ENCODE data around the gene STK33.

Gene STK33

GRCh38 chr11:8356216-8356615 lies 237.8 kb downstream of the STK33 start:
- H3K36me3 ChIP-seq = no peaks in the 10 kb centered on the region
- no peak overlapping the region for H3K4me3 ChIP-seq (ENCODE audit: low read depth, low read length)
- no peaks in the 10 kb centered on the region for H3K27me3 ChIP-seq (ENCODE audit: insufficient read depth, low read depth, severe bottlenecking)
- no peak overlapping the region for H3K27ac ChIP-seq
- no peaks in the 10 kb centered on the region for H3K9me3 ChIP-seq (ENCODE audit: severe bottlenecking)
- DNase-seq = no peak
- no peak for TF ChIP-seq CTCF (IDR thresholded peaks at IDR 0.05; ENCODE audit: low read depth, low read length)

- TF ChIP-seq CTCF (IDR thresholded peaks at IDR 0.05; ENCODE audit: low read depth, low read length) = no peak
- Histone ChIP-seq H3K9me3 (ENCODE audit: severe bottlenecking) (no peaks in the 10 kb centered on the region), H3K27ac (no peak overlapping the region), H3K4me3 (ENCODE audit: low read depth, low read length) (no peak overlapping the region), H3K36me3 (no peaks in the 10 kb centered on the region), H3K27me3 (ENCODE audit: insufficient read depth, low read depth, severe bottlenecking) (no peaks in the 10 kb centered on the region)
- no peak for DNase-seq
Measured at GRCh38 chr11:8355416-8355742, 238.6 kb downstream of the STK33 start.

- H3K27ac ChIP-seq = peak overlapping the region; percentile 67
- peak; percentile 47 for TF ChIP-seq CTCF (IDR thresholded peaks at IDR 0.05; ENCODE audit: low read depth, low read length)
- peak; percentile 68 for DNase-seq
- H3K4me3 ChIP-seq (ENCODE audit: low read depth, low read length) = peak overlapping the region; percentile 29
- H3K36me3 ChIP-seq = no peaks in the 10 kb centered on the region
- H3K9me3 ChIP-seq (ENCODE audit: severe bottlenecking) = no peaks in the 10 kb centered on the region
- H3K27me3 ChIP-seq (ENCODE audit: insufficient read depth, low read depth, severe bottlenecking) = no peaks in the 10 kb centered on the region
Measured at GRCh38 chr11:8354622-8355415, 239.2 kb downstream of the STK33 start.

- TF ChIP-seq CTCF (IDR thresholded peaks at IDR 0.05; ENCODE audit: low read depth, low read length) = no peak
- Histone ChIP-seq H3K9me3 (ENCODE audit: severe bottlenecking) (no peaks in the 10 kb centered on the region), H3K27ac (no peak overlapping the region), H3K4me3 (ENCODE audit: low read depth, low read length) (no peak overlapping the region), H3K27me3 (ENCODE audit: insufficient read depth, low read depth, severe bottlenecking) (no peaks in the 10 kb centered on the region), H3K36me3 (no peaks in the 10 kb centered on the region)
- DNase-seq = no peak
Measured at GRCh38 chr11:8352876-8353505, 241.0 kb downstream of the STK33 start.

- DNase-seq = no peak
- Histone ChIP-seq H3K36me3 (no peaks in the 10 kb centered on the region), H3K4me3 (ENCODE audit: low read depth, low read length) (no peak overlapping the region), H3K27me3 (ENCODE audit: insufficient read depth, low read depth, severe bottlenecking) (no peaks in the 10 kb centered on the region), H3K9me3 (ENCODE audit: severe bottlenecking) (no peaks in the 10 kb centered on the region), H3K27ac (no peak overlapping the region)
- TF ChIP-seq CTCF (IDR thresholded peaks at IDR 0.05; ENCODE audit: low read depth, low read length) = no peak
Measured at GRCh38 chr11:8352103-8352875, 241.7 kb downstream of the STK33 start.
